Stimulated activated memory B cell treated with anti-CD40 and anti-IgM and Interleukin-4, amounts not matched to agents 10 μg/mL and 1 μg/mL and 100 μg/mL, for 72 hours (primary cell): Measurements from ENCODE around the gene SLC25A26.
A peak's percentile ranks its signal among the peaks of the same experiment; 100 is the strongest.

Experiments
- ATAC-seq: fragments of 150-1000 bp; cut with Tn5 transposase; 2 replicates; pipeline ENCODE4 v1.10.0; 2021
- H3K27ac Mint-ChIP-seq: one replicate; pipeline ENCODE4 v1.8.0; 2022; ENCODE audit warnings: mild to moderate bottlenecking, mixed read lengths
- H3K27me3 Mint-ChIP-seq: one replicate; pipeline ENCODE4 v1.8.0; 2022; ENCODE audit warnings: mixed read lengths
- H3K36me3 Mint-ChIP-seq: one replicate; pipeline ENCODE4 v1.8.0; 2022; ENCODE audit warnings: mixed read lengths
- H3K4me1 Mint-ChIP-seq: one replicate; pipeline ENCODE4 v1.8.0; 2022; ENCODE audit warnings: mixed read lengths
- H3K4me3 Mint-ChIP-seq: one replicate; pipeline ENCODE4 v1.8.0; 2022; ENCODE audit warnings: mild to moderate bottlenecking, moderate library complexity, mixed read lengths
- H3K9me3 Mint-ChIP-seq: one replicate; pipeline ENCODE4 v1.8.0; 2022; ENCODE audit warnings: mixed read lengths

SLC25A26 gene

GRCh38 chr3:66350601-66351000, 129.8 kb downstream of the SLC25A26 start:
- no peaks in the 10 kb centered on the region for H3K27me3 Mint-ChIP-seq
- ATAC-seq: no peak
- H3K4me1 Mint-ChIP-seq: no peaks in the 10 kb centered on the region
- peaks cover 6% of the 10 kb centered on the region for H3K9me3 Mint-ChIP-seq
- H3K27ac Mint-ChIP-seq: no peak overlapping the region
- H3K36me3 Mint-ChIP-seq: peaks cover 47% of the 10 kb centered on the region
- H3K4me3 Mint-ChIP-seq: no peak overlapping the region

GRCh38 chr3:66353039-66353438, 132.2 kb downstream of the SLC25A26 start:
- Mint-ChIP-seq H3K4me1 (no peaks in the 10 kb centered on the region), H3K9me3 (no peaks in the 10 kb centered on the region), H3K36me3 (peaks cover 26% of the 10 kb centered on the region), H3K27me3 (no peaks in the 10 kb centered on the region), H3K27ac (no peak overlapping the region), H3K4me3 (no peak overlapping the region)
- ATAC-seq: no peak

- Mint-ChIP-seq H3K4me3 (no peak overlapping the region), H3K4me1 (no peaks in the 10 kb centered on the region), H3K36me3 (peaks cover 25% of the 10 kb centered on the region), H3K27me3 (no peaks in the 10 kb centered on the region), H3K27ac (no peak overlapping the region), H3K9me3 (no peaks in the 10 kb centered on the region)
- ATAC-seq: no peak
Observed at GRCh38 chr3:66353530-66353929, 132.7 kb downstream of the SLC25A26 start.

GRCh38 chr3:66354001-66354400, 133.2 kb downstream of the SLC25A26 start:
- ATAC-seq: no peak
- Mint-ChIP-seq H3K9me3 (no peaks in the 10 kb centered on the region), H3K27me3 (no peaks in the 10 kb centered on the region), H3K27ac (no peak overlapping the region), H3K4me1 (no peaks in the 10 kb centered on the region), H3K4me3 (no peak overlapping the region), H3K36me3 (peaks cover 25% of the 10 kb centered on the region)

GRCh38 chr3:66355394-66355793, 134.6 kb downstream of the SLC25A26 start:
- Mint-ChIP-seq H3K4me1 (no peaks in the 10 kb centered on the region), H3K36me3 (peaks cover 20% of the 10 kb centered on the region), H3K27ac (no peak overlapping the region), H3K27me3 (no peaks in the 10 kb centered on the region), H3K4me3 (no peak overlapping the region), H3K9me3 (no peaks in the 10 kb centered on the region)
- ATAC-seq: no peak

- Mint-ChIP-seq H3K27ac (no peak overlapping the region), H3K4me1 (no peaks in the 10 kb centered on the region), H3K36me3 (peaks cover 18% of the 10 kb centered on the region), H3K9me3 (no peaks in the 10 kb centered on the region), H3K27me3 (no peaks in the 10 kb centered on the region), H3K4me3 (no peak overlapping the region)
- no peak for ATAC-seq
Observed at GRCh38 chr3:66355997-66356396, 135.2 kb downstream of the SLC25A26 start.

- Mint-ChIP-seq H3K9me3 (no peaks in the 10 kb centered on the region), H3K4me1 (no peaks in the 10 kb centered on the region), H3K27ac (no peak overlapping the region), H3K36me3 (peaks cover 30% of the 10 kb centered on the region), H3K4me3 (no peak overlapping the region), H3K27me3 (no peaks in the 10 kb centered on the region)
- ATAC-seq: no peak
Observed at GRCh38 chr3:66361356-66361755, 140.6 kb downstream of the SLC25A26 start.

GRCh38 chr3:66362541-66362941, 141.7 kb downstream of the SLC25A26 start:
- Mint-ChIP-seq H3K4me1 (no peaks in the 10 kb centered on the region), H3K9me3 (no peaks in the 10 kb centered on the region), H3K4me3 (no peak overlapping the region), H3K27me3 (no peaks in the 10 kb centered on the region), H3K36me3 (peaks cover 30% of the 10 kb centered on the region), H3K27ac (no peak overlapping the region)
- ATAC-seq: no peak

- no peak overlapping the region for H3K4me3 Mint-ChIP-seq
- H3K27ac Mint-ChIP-seq: no peak overlapping the region
- peaks cover 31% of the 10 kb centered on the region for H3K36me3 Mint-ChIP-seq
- H3K9me3 Mint-ChIP-seq: no peaks in the 10 kb centered on the region
- H3K4me1 Mint-ChIP-seq: no peaks in the 10 kb centered on the region
- ATAC-seq: no peak
- H3K27me3 Mint-ChIP-seq: no peaks in the 10 kb centered on the region
Observed at GRCh38 chr3:66363148-66363547, 142.3 kb downstream of the SLC25A26 start.

- H3K27ac Mint-ChIP-seq: no peak overlapping the region
- H3K4me1 Mint-ChIP-seq: no peaks in the 10 kb centered on the region
- H3K9me3 Mint-ChIP-seq: no peaks in the 10 kb centered on the region
- ATAC-seq: no peak
- peaks cover 47% of the 10 kb centered on the region for H3K36me3 Mint-ChIP-seq
- no peaks in the 10 kb centered on the region for H3K27me3 Mint-ChIP-seq
- no peak overlapping the region for H3K4me3 Mint-ChIP-seq
Observed at GRCh38 chr3:66365080-66365479, 144.3 kb downstream of the SLC25A26 start.

GRCh38 chr3:66366747-66367146, 145.9 kb downstream of the SLC25A26 start:
- ATAC-seq: no peak
- Mint-ChIP-seq H3K4me1 (no peaks in the 10 kb centered on the region), H3K36me3 (peaks cover 51% of the 10 kb centered on the region), H3K27ac (no peak overlapping the region), H3K4me3 (no peak overlapping the region), H3K9me3 (no peaks in the 10 kb centered on the region), H3K27me3 (no peaks in the 10 kb centered on the region)

GRCh38 chr3:66367979-66368378, 147.2 kb downstream of the SLC25A26 start:
- ATAC-seq: no peak
- Mint-ChIP-seq H3K4me3 (no peak overlapping the region), H3K36me3 (peaks cover 49% of the 10 kb centered on the region), H3K27me3 (no peaks in the 10 kb centered on the region), H3K4me1 (no peaks in the 10 kb centered on the region), H3K27ac (no peak overlapping the region), H3K9me3 (no peaks in the 10 kb centered on the region)

GRCh38 chr3:66370179-66370578, 149.4 kb downstream of the SLC25A26 start:
- Mint-ChIP-seq H3K36me3 (peaks cover 59% of the 10 kb centered on the region), H3K9me3 (no peaks in the 10 kb centered on the region), H3K27me3 (no peaks in the 10 kb centered on the region), H3K4me1 (no peaks in the 10 kb centered on the region), H3K27ac (no peak overlapping the region), H3K4me3 (no peak overlapping the region)
- no peak for ATAC-seq

- Mint-ChIP-seq H3K9me3 (no peaks in the 10 kb centered on the region), H3K36me3 (peaks cover 68% of the 10 kb centered on the region), H3K27me3 (no peaks in the 10 kb centered on the region), H3K4me1 (no peaks in the 10 kb centered on the region), H3K4me3 (no peak overlapping the region), H3K27ac (no peak overlapping the region)
- ATAC-seq: no peak
Observed at GRCh38 chr3:66371432-66371831, 150.6 kb downstream of the SLC25A26 start.

GRCh38 chr3:66372681-66373350, 152.0 kb downstream of the SLC25A26 start:
- no peaks in the 10 kb centered on the region for H3K4me1 Mint-ChIP-seq
- H3K9me3 Mint-ChIP-seq: no peaks in the 10 kb centered on the region
- peak; percentile 31 for ATAC-seq
- H3K27me3 Mint-ChIP-seq: no peaks in the 10 kb centered on the region
- H3K36me3 Mint-ChIP-seq: peaks cover 81% of the 10 kb centered on the region
- H3K4me3 Mint-ChIP-seq: no peak overlapping the region
- H3K27ac Mint-ChIP-seq: no peak overlapping the region

- H3K27me3 Mint-ChIP-seq: no peaks in the 10 kb centered on the region
- no peak overlapping the region for H3K27ac Mint-ChIP-seq
Observed at GRCh38 chr3:66376568-66376967, 155.8 kb downstream of the SLC25A26 start.

More at GRCh38 chr3:66376568-66376967, 155.8 kb downstream of the SLC25A26 start:
- Mint-ChIP-seq H3K4me1 (no peaks in the 10 kb centered on the region), H3K9me3 (no peaks in the 10 kb centered on the region), H3K4me3 (no peak overlapping the region), H3K36me3 (peaks cover 86% of the 10 kb centered on the region)
- ATAC-seq: no peak
